ENCODE results near the gene AK5.
"Not testable (repeated sequence)": the region's sequence is repeated elsewhere in the genome, so short reads cannot be mapped to it uniquely, and the experiment has no call there.

The AK5 gene

GRCh38 chr1:77405186-77405585, 123.4 kb downstream of the AK5 start:
- DNase-seq = no peak

DNA sequence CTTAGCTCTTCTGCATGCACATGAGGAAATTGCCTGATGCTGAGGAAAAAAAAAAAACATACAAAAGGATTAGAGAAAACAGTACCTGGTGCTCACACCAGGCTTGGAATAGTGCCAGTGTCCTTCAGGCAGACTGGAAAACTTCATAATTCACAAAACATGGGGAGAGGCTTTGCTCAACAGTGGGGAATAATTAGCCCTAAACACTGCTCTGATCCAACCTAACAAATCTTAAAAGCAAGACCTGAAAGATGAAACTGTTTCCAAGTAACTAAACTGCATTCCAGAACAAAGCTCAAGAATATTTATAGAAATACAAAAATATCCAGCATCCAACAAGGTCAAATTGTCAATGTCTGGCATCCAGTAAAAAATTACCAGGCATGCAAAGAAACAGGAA, 124.8 kb downstream of the AK5 start:
- no peak for DNase-seq

DNA sequence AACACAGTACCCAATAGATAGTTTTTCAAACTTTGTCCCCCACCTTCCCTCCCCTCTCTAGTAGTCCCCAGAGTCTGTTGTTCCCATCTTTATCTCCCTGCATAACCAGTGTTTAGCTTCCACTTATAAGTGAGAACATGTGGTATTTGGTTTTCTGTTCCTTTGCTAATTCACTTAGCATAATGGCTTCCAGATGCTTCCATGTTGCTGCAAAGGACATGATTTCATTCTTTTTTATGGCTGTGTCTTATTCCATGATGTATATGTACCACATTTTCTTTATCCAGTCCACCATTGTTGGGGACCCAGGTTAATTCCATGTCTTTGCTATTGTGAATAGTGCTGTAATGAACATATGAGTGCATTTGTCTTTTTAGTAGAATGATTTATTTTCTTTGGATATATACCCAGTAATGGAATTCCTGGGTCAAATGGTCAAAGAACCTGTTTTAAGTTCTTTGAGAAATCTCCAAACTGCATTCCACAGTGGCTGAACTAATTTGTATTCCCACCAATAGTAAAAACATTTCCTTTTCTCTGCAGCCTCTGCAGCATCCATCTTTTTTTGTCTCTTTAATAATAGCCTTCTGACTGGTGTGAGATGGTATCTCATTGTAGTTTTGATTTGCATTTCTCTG, 126.0 kb downstream of the AK5 start:
- DNase-seq = no peak

GRCh38 chr1:77408933-77409332, 127.1 kb downstream of the AK5 start:
- not testable (repeated sequence) for DNase-seq

- no peak for DNase-seq
Observed at GRCh38 chr1:77412069-77412819, 130.4 kb downstream of the AK5 start.

DNA sequence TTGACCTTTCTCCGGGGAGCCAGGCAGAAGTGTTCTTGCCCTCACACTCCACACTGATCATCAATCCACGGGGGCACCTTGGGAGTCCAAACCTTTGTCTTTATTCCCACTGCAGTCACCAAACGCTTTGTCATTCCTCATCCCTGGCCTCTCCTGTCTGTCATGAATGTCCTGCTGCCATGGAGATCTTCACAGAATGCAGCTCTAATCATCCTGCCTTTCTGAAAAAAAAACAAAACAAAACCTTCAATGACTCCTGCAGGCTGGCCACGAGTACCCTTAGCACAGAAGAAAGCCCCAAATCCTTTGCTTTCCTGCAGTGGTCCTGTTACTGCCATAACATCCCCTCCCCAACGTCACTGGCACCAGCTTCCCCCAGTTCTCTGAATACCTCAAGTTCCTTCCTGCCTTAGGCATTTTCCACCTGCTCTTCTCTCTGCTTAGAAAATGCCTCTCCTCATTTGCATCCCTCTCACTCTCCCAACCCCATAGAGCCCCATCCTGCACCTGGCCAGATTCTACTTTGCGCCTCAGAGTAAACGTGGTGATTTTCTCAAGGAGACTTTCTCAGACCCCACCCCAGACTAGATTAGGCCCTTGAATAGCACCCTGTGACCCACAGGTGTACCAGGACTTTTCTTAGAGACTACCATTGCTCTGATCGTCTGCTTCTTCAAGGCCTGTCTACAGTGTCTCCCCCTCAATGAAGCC, 131.2 kb downstream of the AK5 start:
- DNase-seq = no peak

- no peak for DNase-seq
Observed at GRCh38 chr1:77413541-77414335, 131.9 kb downstream of the AK5 start.

GRCh38 chr1:77415579-77415978, 133.8 kb downstream of the AK5 start:
- no peak for DNase-seq

GRCh38 chr1:77416692-77417450, 135.1 kb downstream of the AK5 start:
- no peak for DNase-seq

DNA sequence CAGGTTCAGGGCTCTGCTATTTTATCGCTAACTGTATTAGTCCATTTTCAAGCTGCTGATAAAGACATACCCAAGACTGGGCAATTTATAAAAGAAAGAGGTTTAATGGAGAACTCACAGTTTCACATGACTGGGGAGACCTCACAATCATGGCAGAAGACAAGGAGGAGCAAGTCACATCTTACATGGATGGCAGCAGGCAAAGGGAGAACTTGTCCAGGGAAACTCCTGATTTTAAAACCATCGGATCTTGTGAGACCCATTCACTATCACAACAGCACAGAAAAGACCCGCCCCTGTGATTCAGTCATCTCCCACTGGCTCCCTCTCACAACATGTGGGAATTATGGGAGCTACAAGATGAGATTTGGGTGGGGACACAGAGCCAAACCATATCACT, 136.2 kb downstream of the AK5 start:
- DNase-seq = not testable (repeated sequence)

- no peak for DNase-seq
Observed at GRCh38 chr1:77421504-77422233, 139.8 kb downstream of the AK5 start.

- DNase-seq = no peak
Observed at GRCh38 chr1:77424236-77424635, 142.4 kb downstream of the AK5 start.

DNA sequence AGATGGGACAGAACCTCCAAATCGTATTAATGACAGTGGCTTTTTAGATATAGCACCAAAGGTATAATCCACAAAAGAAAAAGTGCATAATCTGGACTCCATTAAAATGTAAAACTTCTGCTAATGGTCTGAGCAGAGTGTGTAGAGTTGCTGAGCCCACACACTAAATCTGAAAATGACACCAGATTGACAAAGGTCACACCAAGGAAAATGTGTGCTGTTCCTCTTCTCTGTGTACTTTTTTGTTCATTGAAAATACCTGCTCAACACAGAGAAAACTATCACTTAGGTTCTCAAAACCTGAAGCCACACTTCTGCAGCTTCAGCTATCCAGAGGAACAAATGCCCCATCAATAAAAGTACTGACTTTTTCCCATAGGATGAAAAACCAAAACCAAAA, 146.2 kb downstream of the AK5 start:
- no peak for DNase-seq

GRCh38 chr1:77430966-77431690, 149.3 kb downstream of the AK5 start:
- no peak for DNase-seq

DNA sequence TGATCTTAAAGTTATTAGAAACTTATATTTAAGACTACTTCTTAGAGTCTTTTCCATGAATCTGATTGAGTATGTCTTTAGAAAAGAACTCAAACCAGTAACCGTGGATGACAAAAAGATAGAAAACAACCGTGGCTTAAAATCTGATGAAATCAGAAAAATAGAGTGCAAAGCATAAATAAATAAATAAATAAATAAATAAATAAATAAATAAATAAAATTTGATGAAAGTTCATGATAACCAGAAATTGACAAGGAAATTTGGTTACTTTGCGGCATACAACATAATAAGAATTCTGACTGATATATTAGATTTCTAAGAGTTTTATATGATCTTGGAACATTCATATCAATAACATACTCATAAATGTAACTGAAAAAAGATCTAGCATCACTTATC, 152.1 kb downstream of the AK5 start:
- no peak for DNase-seq

DNA sequence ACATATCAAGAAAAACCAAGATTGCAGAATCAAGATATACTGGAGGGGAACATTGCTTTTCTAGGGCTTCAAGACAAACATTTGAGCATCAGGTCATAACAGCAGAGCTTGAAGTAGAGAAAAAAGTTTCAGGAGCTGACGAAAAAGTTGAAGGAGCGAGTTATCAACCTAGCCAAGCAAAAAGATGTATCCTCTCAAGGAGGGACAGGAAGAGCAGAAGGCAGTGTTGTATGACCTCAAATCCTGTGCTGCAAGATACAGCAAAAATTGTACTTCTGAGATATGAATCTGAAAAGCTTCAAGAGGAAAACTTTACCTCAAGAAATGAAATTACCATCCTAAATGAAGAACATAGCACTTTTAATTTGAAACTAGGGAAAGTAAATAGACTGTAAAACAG, 153.1 kb downstream of the AK5 start:
- DNase-seq = no peak

GRCh38 chr1:77438236-77438913, 156.6 kb downstream of the AK5 start:
- no peak for DNase-seq

GRCh38 chr1:77446841-77447555, 165.2 kb downstream of the AK5 start:
- no peak for DNase-seq

GRCh38 chr1:77447669-77448068, 165.8 kb downstream of the AK5 start:
- DNase-seq = no peak

GRCh38 chr1:77459881-77460280, 178.1 kb downstream of the AK5 start:
- no peak for DNase-seq
